ENCODE data around the gene ARFGAP3.

ARFGAP3 gene

GRCh38 chr22:42747701-42748513, 109.2 kb downstream of the ARFGAP3 start:
- no peak overlapping the region for H3K27ac ChIP-seq
- no peaks in the 10 kb centered on the region for H3K27me3 ChIP-seq (ENCODE audit: insufficient read depth, low read depth, severe bottlenecking)
- no peaks in the 10 kb centered on the region for H3K36me3 ChIP-seq
- DNase-seq, result no peak
- H3K9me3 ChIP-seq (ENCODE audit: severe bottlenecking), result peaks cover 3% of the 10 kb centered on the region
- no peak overlapping the region for H3K4me3 ChIP-seq (ENCODE audit: low read depth, low read length)
- no peak for TF ChIP-seq CTCF (IDR thresholded peaks at IDR 0.05; ENCODE audit: low read depth, low read length)

All from WERI-Rb-1 (cell line).